ENCODE data around the gene FRAT2.
"Not testable (repeated sequence)": the region's sequence is repeated elsewhere in the genome, so short reads cannot be mapped to it uniquely, and the experiment has no call there.

The FRAT2 gene

DNA sequence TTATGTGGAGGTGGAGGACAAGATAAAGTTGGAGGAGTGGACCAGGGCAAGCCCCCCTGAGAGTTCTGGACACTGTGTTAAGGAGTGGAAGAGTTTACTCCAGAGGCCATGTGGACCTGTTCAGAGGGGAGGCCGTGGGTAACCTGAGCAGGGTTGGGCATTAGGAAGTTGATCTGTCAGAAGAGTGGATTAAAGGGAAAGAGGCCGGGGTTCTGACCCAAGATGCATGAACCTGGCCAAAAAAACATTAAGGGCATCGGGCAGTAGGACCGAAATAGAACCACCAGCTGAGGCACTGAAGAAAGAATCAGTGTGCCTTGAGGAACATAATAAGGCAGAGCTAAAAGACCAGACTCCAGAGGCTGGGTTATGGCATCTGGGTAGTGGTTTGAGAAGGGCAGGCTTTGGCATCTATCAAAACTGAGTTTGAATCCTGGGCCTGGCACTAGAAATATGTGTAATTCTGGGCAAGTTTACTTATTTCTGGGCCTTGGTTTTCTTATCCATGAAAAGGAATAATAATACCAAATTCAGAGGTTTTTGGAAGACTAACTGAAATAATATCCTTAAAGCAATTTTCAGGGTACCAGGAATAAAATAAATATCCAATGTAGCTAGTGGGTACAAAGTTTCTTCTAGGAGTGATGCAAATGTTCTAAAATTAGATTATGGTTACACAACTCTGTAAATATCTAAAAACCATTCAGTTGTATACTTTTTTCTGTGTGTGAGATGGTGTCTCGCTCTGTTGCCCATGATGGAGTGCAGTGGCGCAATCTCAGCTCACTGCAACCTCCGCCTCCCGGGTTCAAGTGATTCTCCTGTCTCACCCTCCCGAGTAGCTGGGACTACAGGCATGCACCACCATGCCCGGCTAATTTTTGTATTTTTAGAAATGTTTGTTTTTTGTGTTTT, 26.4 kb downstream of the FRAT2 start:
- Histone ChIP-seq H3K9me3 (no peaks in the 10 kb centered on the region), H3K4me1 (no peaks in the 10 kb centered on the region), H3K36me3 (replicated peaks) (no peaks in the 10 kb centered on the region), H3K27me3 (ENCODE audit: low read depth) (no peaks in the 10 kb centered on the region), H3K4me3 (no peak overlapping the region)
- in situ Hi-C loops (cut with MboI; ENCODE audit: low sequenced_read_pairs): no loop called here
- no peak for DNase-seq (ENCODE audit: low spot score in 2 of 2)

GRCh38 chr10:97307441-97307840, 27.1 kb downstream of the FRAT2 start:
- Histone ChIP-seq H3K4me3 (no peak overlapping the region), H3K4me1 (no peaks in the 10 kb centered on the region), H3K9me3 (no peaks in the 10 kb centered on the region), H3K36me3 (replicated peaks) (no peaks in the 10 kb centered on the region), H3K27me3 (ENCODE audit: low read depth) (no peaks in the 10 kb centered on the region)
- no peak for DNase-seq (ENCODE audit: low spot score in 2 of 2)
- in situ Hi-C loops (cut with MboI; ENCODE audit: low sequenced_read_pairs): no loop called here

DNA sequence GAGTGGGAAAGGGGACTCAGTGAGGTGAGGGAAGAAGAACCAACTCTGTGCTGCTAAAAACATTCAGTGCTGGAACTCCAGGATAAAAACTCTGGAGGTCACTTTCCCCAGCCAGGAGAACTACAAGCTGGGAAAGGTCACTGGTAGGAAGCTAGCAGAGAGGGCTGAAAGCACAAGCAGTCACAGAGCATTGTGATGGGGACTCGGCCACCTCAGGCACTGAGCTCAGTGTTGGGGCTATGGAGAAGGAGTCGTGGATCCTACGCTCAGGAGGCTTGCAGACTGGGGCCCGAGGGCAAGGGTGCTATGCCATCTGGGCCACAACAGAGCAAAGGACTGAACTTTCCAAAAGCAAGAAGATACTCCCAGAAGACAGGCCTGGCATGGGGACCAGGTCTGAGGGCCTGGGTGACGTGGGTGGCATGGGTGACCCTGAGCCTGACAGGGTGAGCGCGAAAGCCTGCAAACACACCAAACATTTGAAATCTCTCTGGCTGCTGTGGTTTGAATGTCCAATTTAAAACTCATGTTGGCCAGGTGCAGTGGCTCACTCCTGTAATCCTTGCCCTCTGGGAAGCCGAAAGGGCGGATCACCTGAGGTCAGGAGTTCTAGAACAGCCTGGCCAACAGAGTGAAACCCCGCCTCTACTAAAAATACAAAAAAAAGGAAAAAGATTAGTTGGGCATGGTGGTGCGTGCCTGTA, 32.3 kb downstream of the FRAT2 start:
- Histone ChIP-seq H3K4me1 (no peaks in the 10 kb centered on the region), H3K27me3 (ENCODE audit: low read depth) (no peaks in the 10 kb centered on the region), H3K36me3 (replicated peaks) (no peaks in the 10 kb centered on the region), H3K4me3 (no peak overlapping the region), H3K9me3 (no peaks in the 10 kb centered on the region)
- in situ Hi-C loops (cut with MboI; ENCODE audit: low sequenced_read_pairs): no loop called here
- DNase-seq (ENCODE audit: low spot score in 2 of 2): no peak

DNA sequence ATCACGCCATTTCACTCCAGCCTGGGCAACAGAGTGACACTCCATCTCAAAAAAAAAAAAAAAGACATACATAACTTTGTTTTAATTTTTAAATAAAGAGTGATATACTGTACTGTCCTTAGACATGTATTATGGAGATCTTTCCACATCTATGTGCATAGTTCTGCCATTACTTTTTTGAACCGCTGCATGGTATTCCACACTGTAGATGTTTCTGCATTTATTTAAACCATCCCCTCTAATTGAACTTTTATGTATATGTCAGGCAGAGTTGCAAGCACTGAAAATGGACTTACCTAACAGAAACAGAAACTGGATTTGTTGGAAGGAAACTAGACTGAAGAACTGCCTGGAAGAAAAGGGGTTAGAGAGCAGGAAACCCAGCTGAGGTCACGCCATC, 33.5 kb downstream of the FRAT2 start:
- H3K4me3 ChIP-seq: no peak overlapping the region
- in situ Hi-C loops (cut with MboI; ENCODE audit: low sequenced_read_pairs): no loop called here
- no peaks in the 10 kb centered on the region for H3K4me1 ChIP-seq
- no peaks in the 10 kb centered on the region for H3K36me3 ChIP-seq (replicated peaks)
- no peak for DNase-seq (ENCODE audit: low spot score in 2 of 2)
- no peaks in the 10 kb centered on the region for H3K27me3 ChIP-seq (ENCODE audit: low read depth)
- no peaks in the 10 kb centered on the region for H3K9me3 ChIP-seq

DNA sequence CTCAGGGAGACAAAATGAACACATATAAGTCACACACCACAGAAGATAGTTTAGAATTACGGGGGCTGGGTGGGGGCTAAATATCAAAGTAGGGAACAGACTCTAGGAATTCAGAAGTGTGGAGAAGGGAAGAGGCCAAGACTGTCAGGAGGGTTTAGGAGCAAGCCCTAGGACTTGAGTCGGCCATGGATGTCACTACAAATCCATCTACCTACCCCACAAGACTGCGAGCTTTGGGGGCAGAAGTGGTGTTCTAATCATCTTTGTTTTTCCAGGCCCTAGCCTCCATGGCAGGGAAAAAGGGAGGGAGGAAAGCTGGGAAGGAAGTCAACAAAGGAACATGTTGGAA, 36.3 kb downstream of the FRAT2 start:
- DNase-seq (ENCODE audit: low spot score in 2 of 2): no peak
- in situ Hi-C loops (cut with MboI; ENCODE audit: low sequenced_read_pairs): no loop called here
- Histone ChIP-seq H3K4me3 (no peak overlapping the region), H3K4me1 (no peaks in the 10 kb centered on the region), H3K36me3 (replicated peaks) (no peaks in the 10 kb centered on the region), H3K9me3 (no peaks in the 10 kb centered on the region), H3K27me3 (ENCODE audit: low read depth) (no peaks in the 10 kb centered on the region)

DNA sequence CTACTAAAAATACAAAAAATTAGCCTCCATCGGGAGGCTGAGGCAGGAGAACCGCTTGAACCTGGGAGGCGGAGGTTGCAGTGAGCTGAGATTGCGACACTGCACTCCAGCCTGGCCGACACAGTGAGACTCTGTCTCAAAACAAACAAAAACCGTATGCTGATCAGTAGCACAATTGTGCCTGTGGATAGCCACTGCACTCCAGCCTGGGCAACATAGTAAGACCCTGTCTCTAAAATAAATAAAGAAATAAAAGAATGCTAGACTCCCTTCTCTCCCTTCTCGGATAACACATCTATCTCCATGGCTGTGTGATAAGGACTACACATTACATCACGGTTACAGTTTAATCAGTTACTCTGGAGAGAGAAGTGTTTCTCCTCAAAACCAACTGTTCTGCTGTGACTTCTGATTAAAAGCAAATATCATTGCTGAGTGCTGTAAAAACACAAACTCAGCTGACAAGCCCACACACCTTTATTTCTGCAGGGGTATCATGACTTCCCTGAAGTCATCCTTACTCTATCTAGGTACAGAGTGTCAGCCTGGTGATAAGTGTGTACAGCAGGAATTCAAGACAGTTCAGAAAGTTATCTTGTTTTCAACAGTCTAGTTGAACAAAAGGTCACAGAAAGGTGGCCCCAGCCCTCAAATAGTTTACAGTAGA, 36.8 kb downstream of the FRAT2 start:
- H3K36me3 ChIP-seq (replicated peaks): no peaks in the 10 kb centered on the region
- H3K27me3 ChIP-seq (ENCODE audit: low read depth): no peaks in the 10 kb centered on the region
- DNase-seq (ENCODE audit: low spot score in 2 of 2): no peak
- H3K4me1 ChIP-seq: no peaks in the 10 kb centered on the region
- H3K9me3 ChIP-seq: no peaks in the 10 kb centered on the region
- no peak overlapping the region for H3K4me3 ChIP-seq
- in situ Hi-C loops (cut with MboI; ENCODE audit: low sequenced_read_pairs): no loop called here

GRCh38 chr10:97292862-97293198, 41.7 kb downstream of the FRAT2 start:
- Histone ChIP-seq H3K27me3 (ENCODE audit: low read depth) (no peaks in the 10 kb centered on the region), H3K4me3 (no peak overlapping the region), H3K4me1 (no peaks in the 10 kb centered on the region; the same call in 1 of the 2 replicates), H3K9me3 (no peaks in the 10 kb centered on the region), H3K36me3 (replicated peaks) (no peaks in the 10 kb centered on the region)
- in situ Hi-C loops (cut with MboI; ENCODE audit: low sequenced_read_pairs): no loop called here
- DNase-seq (ENCODE audit: low spot score in 2 of 2): no peak

DNA sequence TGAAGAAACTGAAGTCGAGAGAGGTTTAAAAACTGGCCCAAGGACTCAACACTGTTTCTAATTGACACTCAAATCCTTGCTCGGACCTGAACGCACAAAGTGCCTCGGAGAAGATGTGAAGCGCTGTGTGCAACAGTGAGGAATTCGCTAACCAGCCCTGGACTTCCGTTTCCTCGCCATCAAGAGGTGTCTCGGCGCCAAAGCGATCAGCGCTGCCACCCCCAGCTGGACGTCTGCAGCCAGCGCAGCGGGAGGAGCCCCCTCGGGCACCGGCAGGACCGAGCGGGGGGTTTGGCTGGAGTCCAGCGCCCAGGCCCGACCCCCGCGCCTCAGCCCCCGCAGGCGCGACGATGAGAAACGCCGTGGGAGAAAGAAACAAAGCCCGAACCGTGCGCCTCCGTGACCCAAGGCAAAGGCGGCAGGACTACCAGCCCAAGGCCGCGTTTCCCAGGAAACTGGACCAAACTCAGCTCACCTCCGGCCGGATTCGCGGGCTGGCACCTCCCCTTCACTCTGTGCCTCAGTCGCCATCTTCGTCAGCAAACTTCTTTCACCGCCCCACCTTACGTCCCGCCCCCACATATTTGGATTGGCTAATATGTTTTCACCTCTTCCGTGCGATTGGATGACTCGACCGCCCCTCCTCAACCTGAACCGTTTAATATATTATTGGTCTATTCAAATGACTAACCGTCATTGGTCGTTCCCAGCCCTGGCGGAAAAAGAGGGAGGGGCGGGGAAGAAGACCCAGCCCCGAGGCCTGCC, 42.2 kb downstream of the FRAT2 start, which contains the start of gene ARHGAP19:
ARHGAP19 (minus strand) TSS at position 541 of the 765 bp plus-strand sequence; CDS start at position 531, 10 bp downstream.
- H3K27me3 ChIP-seq (ENCODE audit: low read depth): no peaks in the 10 kb centered on the region
- H3K4me3 ChIP-seq: peak within 1 kb of the TSS; percentile 64
- peak; percentile 97 to 99 for DNase-seq (ENCODE audit: low spot score in 2 of 2)
- H3K9me3 ChIP-seq: no peaks in the 10 kb centered on the region
- no peaks in the 10 kb centered on the region; the same call in 1 of the 2 replicates for H3K4me1 ChIP-seq
- in situ Hi-C loops (cut with MboI; ENCODE audit: low sequenced_read_pairs): no loop called here
- peaks cover 5% of the 10 kb centered on the region; the same call in 1 of the 2 replicates for H3K36me3 ChIP-seq (replicated peaks)

DNA sequence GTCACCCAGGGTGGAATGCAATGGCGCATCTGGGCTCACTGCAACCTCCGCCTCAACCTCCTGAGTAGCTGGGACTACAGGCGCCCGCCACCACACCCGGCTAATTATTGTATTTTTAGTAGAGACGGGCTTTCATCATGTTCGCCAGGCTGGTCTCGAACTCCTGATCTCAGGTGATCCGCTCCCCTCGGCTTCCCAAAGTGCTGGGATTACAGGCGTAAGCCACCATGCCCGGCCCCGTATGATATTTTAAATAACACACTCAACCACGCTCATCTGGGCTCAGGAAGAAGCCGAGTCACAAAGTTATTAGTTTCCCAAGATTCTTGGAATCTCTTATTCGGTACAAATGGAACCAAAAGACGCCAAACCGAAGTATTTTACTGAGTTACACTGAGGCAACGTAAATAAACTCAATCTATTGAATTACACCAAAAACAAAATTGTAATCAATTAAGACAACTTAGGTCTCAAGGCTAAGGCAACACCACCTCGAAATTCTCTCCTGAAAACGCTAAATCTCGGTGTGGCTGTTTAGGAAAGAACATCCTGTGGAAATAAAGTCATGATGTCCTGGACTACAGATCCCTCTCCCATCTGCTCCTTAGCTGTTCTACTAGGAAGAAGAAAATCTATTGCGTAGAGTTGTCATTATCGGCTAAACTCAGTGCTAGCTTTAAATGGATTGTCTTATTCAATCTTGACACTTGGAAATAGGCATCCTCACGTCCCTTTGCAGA, 43.0 kb downstream of the FRAT2 start:
- Histone ChIP-seq H3K4me3 (peak overlapping the region; percentile 64), H3K36me3 (replicated peaks) (peaks cover 7% of the 10 kb centered on the region; the same call in 1 of the 2 replicates), H3K27me3 (ENCODE audit: low read depth) (no peaks in the 10 kb centered on the region), H3K9me3 (no peaks in the 10 kb centered on the region), H3K4me1 (no peaks in the 10 kb centered on the region; the same call in 1 of the 2 replicates)
- peak; percentile 6 to 11 for DNase-seq (ENCODE audit: low spot score in 2 of 2)
- in situ Hi-C loops (cut with MboI; ENCODE audit: low sequenced_read_pairs): no loop called here

DNA sequence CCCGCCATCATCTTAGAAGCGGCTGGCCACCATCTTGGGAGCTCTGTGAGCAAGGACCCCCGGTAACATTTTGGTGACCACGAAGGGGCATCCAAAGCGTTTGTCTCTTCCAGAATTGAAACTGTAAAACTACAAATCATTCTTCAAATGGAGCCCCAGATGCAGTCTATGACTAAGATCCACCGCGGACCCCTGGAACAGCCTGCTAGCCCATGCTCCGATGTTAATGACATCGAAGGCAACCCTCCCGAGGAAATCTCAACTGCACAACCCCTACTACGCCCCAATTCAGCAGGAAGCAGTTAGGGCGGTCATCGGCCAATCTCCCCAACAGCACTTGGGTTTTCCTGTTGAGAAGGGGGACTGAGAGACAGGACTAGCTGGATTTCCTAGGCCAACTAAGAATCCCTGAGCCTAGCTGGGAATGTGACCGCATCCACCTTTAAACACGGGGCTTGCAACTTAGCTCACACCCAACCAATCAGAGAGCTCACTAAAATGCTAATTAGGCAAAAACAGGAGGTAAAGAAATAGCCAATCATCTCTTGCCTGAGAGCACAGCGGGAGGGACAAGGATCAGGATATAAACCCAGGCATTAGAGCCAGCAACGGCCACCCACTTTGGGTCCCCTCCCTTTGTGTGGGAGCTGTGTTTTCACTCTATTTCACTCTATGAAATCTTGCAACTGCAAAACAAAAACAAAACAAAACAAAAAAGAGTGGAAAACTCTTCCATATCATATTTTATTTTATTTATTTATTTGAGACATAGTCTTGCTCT, 43.8 kb downstream of the FRAT2 start:
- H3K4me1 ChIP-seq; H3K9me3 ChIP-seq; H3K27me3 ChIP-seq (ENCODE audit: low read depth); in situ Hi-C loops (cut with MboI; ENCODE audit: low sequenced_read_pairs); H3K36me3 ChIP-seq (replicated peaks): not testable (repeated sequence)
- H3K4me3 ChIP-seq: peak overlapping the region; percentile 64
- DNase-seq (ENCODE audit: low spot score in 2 of 2): peak in 1 of 2 experiments; percentile 33

- H3K36me3 ChIP-seq (replicated peaks); H3K4me3 ChIP-seq; H3K9me3 ChIP-seq; H3K4me1 ChIP-seq; H3K27me3 ChIP-seq (ENCODE audit: low read depth); DNase-seq (ENCODE audit: low spot score in 2 of 2); in situ Hi-C loops (cut with MboI; ENCODE audit: low sequenced_read_pairs): not testable (repeated sequence)
Observed at GRCh38 chr10:97290076-97290475, 44.5 kb downstream of the FRAT2 start.

Data from HAP-1 (cell line).